ENCODE data around the gene ZEB1.

Gene ZEB1

GRCh38 chr10:31315453-31315852, 3.6 kb upstream of the ZEB1 start:
- no peak for TF ChIP-seq TCF12 (IDR thresholded peaks at IDR 0.05; ENCODE audit: low read depth)
- no peak for TF ChIP-seq EP300 (IDR thresholded peaks at IDR 0.05; ENCODE audit: borderline replicate concordance)
- TF ChIP-seq TEAD4 (IDR thresholded peaks at IDR 0.05): no peak
- TF ChIP-seq TAF1 (IDR thresholded peaks at IDR 0.05; ENCODE audit: low read depth): no peak
- TF ChIP-seq EGR1 (IDR thresholded peaks at IDR 0.05): no peak
- no peak for TF ChIP-seq REST (IDR thresholded peaks at IDR 0.05; ENCODE audit: low read depth)
- no peak for TF ChIP-seq FOXM1 (IDR thresholded peaks at IDR 0.05; ENCODE audit: borderline replicate concordance, low read depth)
- TF ChIP-seq RAD21 (IDR thresholded peaks at IDR 0.05; ENCODE audit: low read depth): no peak
- TF ChIP-seq ZBTB7A (IDR thresholded peaks at IDR 0.05; ENCODE audit: low read depth): no peak
- TF ChIP-seq YY1 (IDR thresholded peaks at IDR 0.05; ENCODE audit: low read depth): no peak
- TF ChIP-seq, protein P1, sequence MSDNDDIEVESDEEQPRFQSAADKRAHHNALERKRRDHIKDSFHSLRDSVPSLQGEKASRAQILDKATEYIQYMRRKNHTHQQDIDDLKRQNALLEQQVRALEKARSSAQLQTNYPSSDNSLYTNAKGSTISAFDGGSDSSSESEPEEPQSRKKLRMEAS (IDR thresholded peaks at IDR 0.05): no peak
- no peak for TF ChIP-seq CREB1 (IDR thresholded peaks at IDR 0.05; ENCODE audit: low read depth)

DNA sequence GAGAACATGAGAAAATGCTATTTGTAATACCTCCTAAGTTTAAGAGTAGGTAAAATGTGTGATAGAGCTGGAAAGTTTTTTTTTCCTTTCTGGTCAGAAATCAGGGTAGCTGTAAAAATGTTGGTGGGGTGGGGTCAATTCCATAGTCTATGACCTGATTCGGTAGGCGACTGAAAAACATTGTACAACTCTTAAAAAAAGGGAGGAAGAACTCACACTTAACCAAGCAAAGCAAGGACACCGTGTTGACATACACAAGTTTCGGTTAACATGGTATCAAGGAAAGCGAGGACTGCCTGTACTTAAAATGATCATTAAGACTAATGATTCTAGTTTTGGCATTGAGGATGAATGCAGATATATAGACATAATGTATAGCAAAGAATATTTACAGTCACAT, 1.8 kb upstream of the ZEB1 start:
- TF ChIP-seq TEAD4 (IDR thresholded peaks at IDR 0.05) (no peak), CREB1 (IDR thresholded peaks at IDR 0.05; ENCODE audit: low read depth) (no peak)

- TF ChIP-seq EP300 (IDR thresholded peaks at IDR 0.05; ENCODE audit: borderline replicate concordance) (no peak), REST (IDR thresholded peaks at IDR 0.05; ENCODE audit: low read depth) (no peak), NFIC (IDR thresholded peaks at IDR 0.05) (no peak), TCF12 (IDR thresholded peaks at IDR 0.05; ENCODE audit: low read depth) (no peak), TAF1 (IDR thresholded peaks at IDR 0.05; ENCODE audit: low read depth) (no peak), CEBPB (IDR thresholded peaks at IDR 0.05) (no peak), EGR1 (IDR thresholded peaks at IDR 0.05) (no peak), FOXM1 (IDR thresholded peaks at IDR 0.05; ENCODE audit: borderline replicate concordance, low read depth) (no peak), CREB1 (IDR thresholded peaks at IDR 0.05; ENCODE audit: low read depth) (no peak), TEAD4 (IDR thresholded peaks at IDR 0.05) (no peak), ZBTB7A (IDR thresholded peaks at IDR 0.05; ENCODE audit: low read depth) (no peak), RAD21 (IDR thresholded peaks at IDR 0.05; ENCODE audit: low read depth) (no peak), YY1 (IDR thresholded peaks at IDR 0.05; ENCODE audit: low read depth) (no peak)
- TF ChIP-seq, protein P1 (IDR thresholded peaks at IDR 0.05): no peak
- TF ChIP-seq, protein P2, sequence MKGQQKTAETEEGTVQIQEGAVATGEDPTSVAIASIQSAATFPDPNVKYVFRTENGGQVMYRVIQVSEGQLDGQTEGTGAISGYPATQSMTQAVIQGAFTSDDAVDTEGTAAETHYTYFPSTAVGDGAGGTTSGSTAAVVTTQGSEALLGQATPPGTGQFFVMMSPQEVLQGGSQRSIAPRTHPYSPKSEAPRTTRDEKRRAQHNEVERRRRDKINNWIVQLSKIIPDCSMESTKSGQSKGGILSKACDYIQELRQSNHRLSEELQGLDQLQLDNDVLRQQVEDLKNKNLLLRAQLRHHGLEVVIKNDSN (IDR thresholded peaks at IDR 0.05): no peak
Observed at GRCh38 chr10:31317652-31318381, 1.2 kb upstream of the ZEB1 start.

DNA sequence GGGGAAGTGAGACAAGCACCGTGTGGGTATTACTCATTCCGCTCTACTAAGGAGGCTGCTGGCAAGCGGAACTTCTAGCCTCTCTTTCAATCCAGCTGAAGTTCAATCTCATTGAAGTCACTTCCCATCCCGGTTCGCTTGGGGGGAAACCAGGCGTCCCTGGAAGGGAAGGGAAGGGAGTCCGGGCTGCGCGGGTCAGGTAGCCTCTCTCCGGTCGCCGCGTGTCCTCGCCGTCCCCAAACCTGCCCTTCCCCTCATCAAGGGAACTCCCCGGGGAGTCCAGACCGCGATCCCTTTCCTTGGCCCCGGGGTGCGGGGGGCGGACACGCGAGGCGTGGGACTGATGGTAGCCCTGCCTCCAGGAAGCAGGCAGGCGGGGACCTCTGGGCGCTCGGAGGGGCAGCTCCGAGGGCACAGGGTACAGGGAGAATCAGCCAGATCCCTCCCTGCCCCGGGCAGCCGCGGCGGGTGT, 598 bp upstream of the ZEB1 start:
- TF ChIP-seq CREB1 (IDR thresholded peaks at IDR 0.05; ENCODE audit: low read depth) (no peak), TEAD4 (IDR thresholded peaks at IDR 0.05) (no peak), EP300 (IDR thresholded peaks at IDR 0.05; ENCODE audit: borderline replicate concordance) (0 out of 2 replicates have a peak, but pooled peaks have one; percentile 14)

DNA sequence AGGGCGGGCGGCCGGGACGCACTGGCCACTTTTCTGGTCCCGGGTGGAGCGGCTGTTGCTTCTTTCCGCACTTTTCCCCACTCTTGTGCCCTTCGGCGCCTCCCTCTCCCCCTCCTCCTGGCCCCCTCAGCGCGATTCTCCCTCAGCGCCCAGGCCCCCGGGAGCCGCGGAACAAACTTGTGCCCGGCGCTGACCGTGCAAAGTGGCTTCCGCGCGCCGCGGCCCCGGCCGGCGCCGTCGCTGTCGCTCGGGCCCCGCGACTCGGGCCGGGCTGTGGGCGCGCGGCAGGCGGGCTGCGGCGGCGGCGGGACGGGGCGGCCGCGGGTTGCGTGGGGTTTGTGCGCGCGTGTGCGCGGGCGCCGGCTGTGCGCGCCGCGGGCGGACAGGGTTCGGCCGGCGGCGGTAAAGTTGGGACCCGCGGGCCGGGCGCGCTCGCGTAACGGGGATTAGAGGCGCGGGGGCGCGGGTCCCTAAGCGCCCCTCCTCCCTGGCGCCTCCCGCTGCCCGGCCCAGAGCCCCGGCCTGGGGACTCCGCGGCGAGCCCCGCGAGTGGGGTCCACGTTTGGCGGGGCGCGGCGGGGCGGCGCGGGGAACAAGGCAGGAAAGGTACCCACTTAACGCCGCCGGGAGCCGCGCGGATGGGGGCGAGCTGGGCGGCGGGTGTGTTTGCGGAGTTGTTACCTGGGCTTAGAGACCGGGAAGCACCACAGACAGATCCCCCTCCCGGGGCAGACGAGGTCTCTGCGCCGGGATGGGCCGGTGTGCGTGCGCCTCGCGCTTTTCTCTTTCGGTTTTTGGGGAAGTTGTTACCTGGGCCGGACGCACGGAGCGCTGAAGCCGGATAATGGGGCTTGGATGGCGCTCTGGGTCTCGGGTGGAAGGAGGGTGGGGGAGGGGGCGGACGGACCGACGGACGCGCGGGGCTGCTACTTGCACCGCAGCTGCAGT, 860 bp downstream of the ZEB1 start:
- TF ChIP-seq NFIC (IDR thresholded peaks at IDR 0.05): no peak
- TF ChIP-seq EGR1 (IDR thresholded peaks at IDR 0.05): no peak
- TF ChIP-seq, protein P1 (IDR thresholded peaks at IDR 0.05): no peak
- TF ChIP-seq TAF1 (IDR thresholded peaks at IDR 0.05; ENCODE audit: low read depth): no peak
- no peak for TF ChIP-seq YY1 (IDR thresholded peaks at IDR 0.05; ENCODE audit: low read depth)
- no peak for TF ChIP-seq EP300 (IDR thresholded peaks at IDR 0.05; ENCODE audit: borderline replicate concordance)
- TF ChIP-seq ZBTB7A (IDR thresholded peaks at IDR 0.05; ENCODE audit: low read depth): no peak
- TF ChIP-seq REST (IDR thresholded peaks at IDR 0.05; ENCODE audit: low read depth): no peak
- TF ChIP-seq FOXM1 (IDR thresholded peaks at IDR 0.05; ENCODE audit: borderline replicate concordance, low read depth): no peak
- TF ChIP-seq TEAD4 (IDR thresholded peaks at IDR 0.05): no peak
- no peak for TF ChIP-seq CREB1 (IDR thresholded peaks at IDR 0.05; ENCODE audit: low read depth)
- TF ChIP-seq CEBPB (IDR thresholded peaks at IDR 0.05): no peak
- TF ChIP-seq TCF12 (IDR thresholded peaks at IDR 0.05; ENCODE audit: low read depth): no peak
- TF ChIP-seq, protein P2 (IDR thresholded peaks at IDR 0.05): no peak
- no peak for TF ChIP-seq RAD21 (IDR thresholded peaks at IDR 0.05; ENCODE audit: low read depth)
